ENCODE data around the gene TJP1. TPM values are rescaled to one million over a fixed set of nuclear protein-coding genes. Genes with fewer than 3 reads are reported as not detected.
"Not testable (repeated sequence)": the region's sequence is repeated elsewhere in the genome, so short reads cannot be mapped to it uniquely, and the experiment has no call there.

Gene TJP1
- total RNA-seq, 4 donors from 2014 or later, result 45.4 to 112 (median 88.3) TPM

DNA sequence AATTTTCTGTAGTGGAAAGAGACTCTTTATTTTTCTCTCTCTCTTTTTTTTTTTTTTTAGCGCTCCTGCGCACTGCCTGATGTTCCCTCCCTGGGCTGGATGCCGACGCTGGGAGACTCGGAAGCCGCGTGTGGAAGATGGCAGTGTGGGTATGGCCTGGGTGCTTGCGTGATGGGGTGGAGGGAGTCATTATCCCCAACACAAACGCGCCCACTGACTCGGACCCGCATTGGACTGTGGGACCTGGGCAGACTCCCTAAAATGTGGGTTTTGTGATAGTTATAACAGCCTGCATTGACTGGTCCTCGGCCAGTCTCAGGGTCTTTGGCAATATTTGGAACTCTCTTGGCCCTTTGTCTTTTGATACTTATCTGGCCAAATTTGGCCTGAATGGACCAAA lies 157.9 kb downstream of the TJP1 start:
- no peak overlapping the region for H3K4me3 ChIP-seq
- no peaks in the 10 kb centered on the region for H3K4me1 ChIP-seq
- H3K36me3 ChIP-seq, result no peaks in the 10 kb centered on the region
- TF ChIP-seq, protein P1, sequence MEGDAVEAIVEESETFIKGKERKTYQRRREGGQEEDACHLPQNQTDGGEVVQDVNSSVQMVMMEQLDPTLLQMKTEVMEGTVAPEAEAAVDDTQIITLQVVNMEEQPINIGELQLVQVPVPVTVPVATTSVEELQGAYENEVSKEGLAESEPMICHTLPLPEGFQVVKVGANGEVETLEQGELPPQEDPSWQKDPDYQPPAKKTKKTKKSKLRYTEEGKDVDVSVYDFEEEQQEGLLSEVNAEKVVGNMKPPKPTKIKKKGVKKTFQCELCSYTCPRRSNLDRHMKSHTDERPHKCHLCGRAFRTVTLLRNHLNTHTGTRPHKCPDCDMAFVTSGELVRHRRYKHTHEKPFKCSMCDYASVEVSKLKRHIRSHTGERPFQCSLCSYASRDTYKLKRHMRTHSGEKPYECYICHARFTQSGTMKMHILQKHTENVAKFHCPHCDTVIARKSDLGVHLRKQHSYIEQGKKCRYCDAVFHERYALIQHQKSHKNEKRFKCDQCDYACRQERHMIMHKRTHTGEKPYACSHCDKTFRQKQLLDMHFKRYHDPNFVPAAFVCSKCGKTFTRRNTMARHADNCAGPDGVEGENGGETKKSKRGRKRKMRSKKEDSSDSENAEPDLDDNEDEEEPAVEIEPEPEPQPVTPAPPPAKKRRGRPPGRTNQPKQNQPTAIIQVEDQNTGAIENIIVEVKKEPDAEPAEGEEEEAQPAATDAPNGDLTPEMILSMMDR (IDR thresholded peaks at IDR 0.05), result no peak
- no peak for TF ChIP-seq POLR2A (IDR thresholded peaks at IDR 0.05)
- H3K27me3 ChIP-seq, result no peaks in the 10 kb centered on the region
- H3K9me3 ChIP-seq, result no peaks in the 10 kb centered on the region
- no peak overlapping the region for H3K27ac ChIP-seq
- no peak for DNase-seq

DNA sequence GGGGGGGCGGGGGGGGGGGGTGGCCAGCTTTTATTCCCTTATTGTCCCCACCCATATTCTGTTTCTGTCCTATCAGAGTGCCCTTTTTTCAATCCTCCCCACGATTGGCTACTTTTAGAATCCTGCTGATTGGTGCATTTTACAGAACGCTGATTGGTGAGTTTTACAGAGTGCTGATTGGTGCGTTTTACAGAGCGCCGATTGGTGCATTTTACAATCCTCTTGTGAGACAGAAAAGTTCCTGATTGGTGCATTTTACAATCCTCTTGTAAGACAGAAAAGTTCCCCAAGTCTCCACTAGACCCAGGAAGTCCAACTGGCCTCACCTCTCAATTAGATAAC lies 164.8 kb downstream of the TJP1 start:
- H3K4me1 ChIP-seq, H3K9me3 ChIP-seq, H3K27me3 ChIP-seq, H3K27ac ChIP-seq, H3K4me3 ChIP-seq, DNase-seq, H3K36me3 ChIP-seq: not testable (repeated sequence)

DNA sequence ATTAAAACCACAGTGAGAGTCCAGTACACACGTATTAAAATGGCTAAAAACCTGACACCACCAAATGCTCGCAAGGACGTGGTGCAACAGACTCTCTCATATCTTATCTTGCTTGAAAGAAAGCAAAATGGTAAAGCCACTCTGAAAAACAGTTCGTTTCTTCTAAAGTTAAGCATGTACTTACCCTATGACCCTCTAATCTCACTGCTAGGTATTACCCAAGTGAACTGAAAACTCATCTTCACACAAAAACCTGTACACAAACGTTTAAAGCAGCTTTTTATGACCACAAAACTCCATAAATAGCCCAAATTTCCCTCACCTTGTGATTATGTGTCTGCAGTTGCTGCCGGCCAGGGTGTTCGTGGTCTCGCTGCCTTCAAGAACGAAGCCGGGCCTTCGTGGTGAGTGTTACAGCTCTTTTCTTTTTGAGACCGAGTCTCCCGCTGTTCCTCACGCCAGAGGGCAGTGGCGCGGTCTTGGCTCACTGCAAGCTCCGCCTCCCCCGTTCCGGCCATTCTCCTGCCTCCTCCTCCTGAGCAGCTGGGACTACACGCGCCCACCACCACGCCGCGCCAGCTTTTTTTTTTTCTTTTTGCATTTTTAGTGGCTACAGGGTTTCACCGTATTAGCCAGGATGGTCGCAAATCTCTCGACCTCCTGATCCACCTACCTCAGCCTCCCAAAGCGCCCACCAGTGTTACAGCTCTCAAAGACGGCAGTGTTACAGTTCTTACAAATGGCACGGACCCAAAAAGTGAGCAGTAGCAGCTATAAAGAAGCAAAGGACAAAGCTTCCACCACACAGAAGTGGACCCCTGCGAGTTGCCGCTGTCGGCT lies 165.4 kb downstream of the TJP1 start:
- Histone ChIP-seq H3K4me1 (no peaks in the 10 kb centered on the region), H3K9me3 (no peaks in the 10 kb centered on the region), H3K27ac (no peak overlapping the region), H3K27me3 (no peaks in the 10 kb centered on the region), H3K36me3 (no peaks in the 10 kb centered on the region), H3K4me3 (no peak overlapping the region)
- DNase-seq, result no peak
- no peak for TF ChIP-seq POLR2A (IDR thresholded peaks at IDR 0.05)
- TF ChIP-seq, protein P1 (IDR thresholded peaks at IDR 0.05), result peak in 1 of 6 experiments; percentile 4

DNA sequence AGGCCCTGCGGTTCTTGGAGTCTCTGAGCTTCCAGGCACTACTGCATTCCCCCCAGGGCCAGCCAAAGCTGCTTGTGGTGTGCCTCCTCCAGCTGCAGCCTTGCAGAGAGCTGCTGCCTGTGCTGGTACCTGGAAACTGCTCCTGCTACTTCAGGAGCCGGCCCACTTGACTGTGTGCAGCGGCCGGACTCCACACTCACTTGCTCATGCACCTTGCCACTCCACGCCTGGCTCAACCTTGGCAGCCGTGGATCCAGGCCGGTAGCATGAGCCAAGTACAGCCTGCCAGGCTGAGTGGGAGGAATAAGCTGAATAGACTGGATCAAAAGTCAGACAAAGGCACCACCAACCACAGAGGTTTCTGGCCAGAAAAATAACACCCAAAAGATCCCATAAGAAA lies 169.7 kb downstream of the TJP1 start:
- Histone ChIP-seq H3K27ac (no peak overlapping the region), H3K36me3 (no peaks in the 10 kb centered on the region), H3K4me3 (no peak overlapping the region), H3K4me1 (no peaks in the 10 kb centered on the region), H3K9me3 (no peaks in the 10 kb centered on the region), H3K27me3 (no peaks in the 10 kb centered on the region)
- TF ChIP-seq, protein P1 (IDR thresholded peaks at IDR 0.05), result no peak
- TF ChIP-seq POLR2A (IDR thresholded peaks at IDR 0.05), result no peak
- no peak for DNase-seq

DNA sequence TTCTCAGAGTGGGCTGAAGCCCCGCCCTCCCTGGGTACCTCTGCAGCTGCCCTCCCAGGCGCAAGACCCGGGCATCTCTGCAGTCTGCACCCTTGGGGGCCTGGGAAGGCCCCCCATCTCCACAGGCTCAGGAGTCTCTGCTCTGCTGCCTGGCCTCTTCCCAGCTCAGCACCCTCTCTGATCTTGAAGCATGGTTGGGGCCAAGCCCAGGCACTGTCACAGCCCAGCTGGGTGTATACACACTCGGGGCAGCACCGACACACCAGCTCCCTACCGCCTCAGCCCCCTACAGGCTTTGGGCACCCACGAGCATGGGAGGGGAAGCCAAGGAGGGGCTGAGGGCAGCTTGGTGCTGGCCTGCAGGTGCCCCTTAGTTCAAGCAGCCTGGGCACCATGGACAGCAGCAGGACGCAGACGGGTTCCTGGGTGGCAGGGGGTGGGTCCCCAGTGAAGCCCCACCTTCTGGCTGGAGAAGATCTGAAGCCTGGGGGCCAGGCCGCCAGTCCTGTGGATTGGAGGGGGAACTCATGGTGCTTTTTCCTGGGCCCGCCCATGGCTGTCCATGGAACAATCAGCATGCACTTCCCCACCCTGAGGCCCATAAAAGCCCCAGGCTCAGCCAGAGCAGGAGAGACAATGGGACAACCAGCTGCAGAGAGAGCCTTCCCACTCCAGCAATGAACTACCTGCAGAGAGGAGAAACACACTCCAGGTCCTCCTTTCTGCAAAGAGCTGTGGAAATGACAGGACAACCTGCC lies 170.6 kb downstream of the TJP1 start:
- no peaks in the 10 kb centered on the region for H3K9me3 ChIP-seq
- no peak overlapping the region for H3K27ac ChIP-seq
- no peaks in the 10 kb centered on the region for H3K4me1 ChIP-seq
- H3K4me3 ChIP-seq, result no peak overlapping the region
- H3K27me3 ChIP-seq, result no peaks in the 10 kb centered on the region
- DNase-seq, result no peak
- TF ChIP-seq, protein P1 (IDR thresholded peaks at IDR 0.05), result no peak
- no peak for TF ChIP-seq POLR2A (IDR thresholded peaks at IDR 0.05)
- no peaks in the 10 kb centered on the region for H3K36me3 ChIP-seq

Small RNAs within 50 kb of the gene (small RNA-seq; reads per million reads assigned to genes)
- gene HMGN2P5, result 0 reads per million in 2 donors
